Activated B cell treated with CpG ODN at 0.5 μM for 24 hours (primary cell): ENCODE measurements around the gene S1PR5. TPM values are rescaled to one million over a fixed set of nuclear protein-coding genes. Genes with fewer than 3 reads are reported as not detected.

ENCODE experiments used
- ATAC-seq: fragments of 200-7000 bp; cut with Tn5 transposase; one replicate; pipeline ENCODE4 v1.10.0; 2021; ENCODE audit warnings: low read depth, mild to moderate bottlenecking, moderate library complexity
- CTCF ChIA-PET: fragments of 350-600 bp; sonication (Branson Sonifier 250); formaldehyde crosslinking; loops from one replicate; lab custom pipeline; 2021; ENCODE audit warnings: antibody characterized with exemption; lab: Charles Lee
- POLR2A ChIA-PET: fragments of 350-600 bp; sonication (Branson Sonifier 250); formaldehyde crosslinking; loops from one replicate; lab custom pipeline; 2021; ENCODE audit warnings: antibody characterized with exemption; lab: Charles Lee
- DNase-seq: peaks from one replicate; pipeline ENCODE4 v3.0.0; 2022
- H3K27ac Mint-ChIP-seq: one replicate; pipeline ENCODE4 v1.8.0; 2020; ENCODE audit warnings: mixed read lengths
- H3K27me3 Mint-ChIP-seq: one replicate; pipeline ENCODE4 v1.8.0; 2021; ENCODE audit warnings: mixed read lengths
- H3K36me3 Mint-ChIP-seq: one replicate; pipeline ENCODE4 v1.8.0; 2021; ENCODE audit warnings: low read depth, mixed read lengths
- H3K4me1 Mint-ChIP-seq: one replicate; pipeline ENCODE4 v1.8.0; 2021; ENCODE audit warnings: mixed read lengths
- H3K4me3 Mint-ChIP-seq: one replicate; pipeline ENCODE4 v1.8.0; 2020; ENCODE audit warnings: mild to moderate bottlenecking, mixed read lengths
- H3K9me3 Mint-ChIP-seq: one replicate; pipeline ENCODE4 v1.8.0; 2020; ENCODE audit warnings: mixed read lengths
- intact Hi-C: fragments of 100-400 bp; cut with micrococcal nuclease; formaldehyde crosslinking; loops from one replicate; pipeline ENCODE4 v1.15.1; 2024
- total RNA-seq: library from RNA; stranded (reverse); gene quantifications from 2 replicates; pipeline ENCODE4 v1.2.3, GENCODE V29; 2022
- TF ChIP-seq, protein P1 (sequence below): fragments of 200-600 bp; IDR thresholded peaks from one replicate; pipeline ENCODE4 v1.8.0; 2022; ENCODE audit warnings: antibody characterized with exemption, mild to moderate bottlenecking

Gene S1PR5
- total RNA-seq, 1 donor from 2014 or later, result not detected

DNA sequence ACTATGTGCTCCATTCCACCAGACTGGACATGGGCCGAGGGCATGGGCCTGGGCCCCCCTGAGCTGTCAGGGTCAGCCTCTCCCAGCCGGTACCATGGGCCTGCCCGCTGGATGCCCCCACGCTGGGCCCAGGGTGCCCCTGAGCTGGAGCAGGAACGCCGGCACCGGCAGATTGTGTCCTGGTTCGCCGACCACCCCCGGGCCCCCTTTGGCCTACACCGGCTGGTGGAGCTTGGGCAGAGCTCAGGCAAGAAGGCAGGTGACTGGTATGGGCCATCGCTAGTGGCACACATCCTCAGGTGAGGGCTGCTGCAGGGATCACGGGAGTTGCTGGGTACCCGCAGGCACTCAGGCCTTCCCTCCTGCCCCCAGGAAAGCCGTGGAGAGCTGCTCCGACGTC, 29.6 kb upstream of the S1PR5 start:
- no peak for ATAC-seq
- H3K4me1 Mint-ChIP-seq, result peaks cover 15% of the 10 kb centered on the region
- H3K27ac Mint-ChIP-seq, result no peak overlapping the region
- H3K9me3 Mint-ChIP-seq, result no peaks in the 10 kb centered on the region
- TF ChIP-seq, protein P1, sequence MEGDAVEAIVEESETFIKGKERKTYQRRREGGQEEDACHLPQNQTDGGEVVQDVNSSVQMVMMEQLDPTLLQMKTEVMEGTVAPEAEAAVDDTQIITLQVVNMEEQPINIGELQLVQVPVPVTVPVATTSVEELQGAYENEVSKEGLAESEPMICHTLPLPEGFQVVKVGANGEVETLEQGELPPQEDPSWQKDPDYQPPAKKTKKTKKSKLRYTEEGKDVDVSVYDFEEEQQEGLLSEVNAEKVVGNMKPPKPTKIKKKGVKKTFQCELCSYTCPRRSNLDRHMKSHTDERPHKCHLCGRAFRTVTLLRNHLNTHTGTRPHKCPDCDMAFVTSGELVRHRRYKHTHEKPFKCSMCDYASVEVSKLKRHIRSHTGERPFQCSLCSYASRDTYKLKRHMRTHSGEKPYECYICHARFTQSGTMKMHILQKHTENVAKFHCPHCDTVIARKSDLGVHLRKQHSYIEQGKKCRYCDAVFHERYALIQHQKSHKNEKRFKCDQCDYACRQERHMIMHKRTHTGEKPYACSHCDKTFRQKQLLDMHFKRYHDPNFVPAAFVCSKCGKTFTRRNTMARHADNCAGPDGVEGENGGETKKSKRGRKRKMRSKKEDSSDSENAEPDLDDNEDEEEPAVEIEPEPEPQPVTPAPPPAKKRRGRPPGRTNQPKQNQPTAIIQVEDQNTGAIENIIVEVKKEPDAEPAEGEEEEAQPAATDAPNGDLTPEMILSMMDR, result no peak
- POLR2A ChIA-PET, result interaction anchor here (0.7 kb wide), 1 partner anchor 57 kb away, joined by 7 read pairs; no protein-coding TSS in a partner anchor
- no peaks in the 10 kb centered on the region for H3K27me3 Mint-ChIP-seq
- DNase-seq, result no peak
- H3K36me3 Mint-ChIP-seq, result peaks cover 38% of the 10 kb centered on the region
- CTCF ChIA-PET, result interaction anchor here (0.8 kb wide), 1 partner anchor 15 kb away, joined by 3 read pairs; no protein-coding TSS in a partner anchor
- no peak overlapping the region for H3K4me3 Mint-ChIP-seq
- intact Hi-C loops, result no loop called here

DNA sequence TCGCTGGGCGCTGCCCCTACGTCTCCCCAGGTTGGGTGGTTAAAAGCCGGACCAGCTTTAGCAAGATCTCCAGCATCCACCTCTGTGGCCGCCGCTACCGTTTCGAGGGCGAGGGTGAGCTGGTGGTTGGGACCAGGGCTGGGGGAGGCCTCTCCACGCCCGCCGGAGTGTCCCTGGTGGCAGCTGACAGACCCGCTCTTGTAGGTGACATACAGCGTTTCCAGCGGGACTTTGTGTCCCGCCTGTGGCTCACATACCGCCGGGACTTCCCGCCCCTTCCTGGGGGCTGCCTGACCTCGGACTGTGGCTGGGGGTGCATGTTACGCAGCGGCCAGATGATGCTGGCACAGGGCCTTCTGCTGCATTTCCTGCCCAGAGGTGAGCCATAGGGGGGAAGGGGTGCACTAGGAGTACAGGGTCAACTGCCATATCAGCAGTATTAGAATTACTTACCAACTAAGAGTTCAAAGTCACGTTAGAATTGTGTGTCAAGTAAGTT, 27.6 kb upstream of the S1PR5 start:
- Mint-ChIP-seq H3K27ac (peak overlapping the region; percentile 72), H3K36me3 (peaks cover 22% of the 10 kb centered on the region), H3K27me3 (peaks cover 3% of the 10 kb centered on the region), H3K9me3 (no peaks in the 10 kb centered on the region), H3K4me3 (peak overlapping the region; percentile 86), H3K4me1 (peaks cover 15% of the 10 kb centered on the region)
- TF ChIP-seq, protein P1, result no peak
- DNase-seq, result no peak
- ChIA-PET CTCF (no interaction called here), POLR2A (interaction anchor here (3.0 kb wide), 1 partner anchor 9 kb away, joined by 16 read pairs; no protein-coding TSS in a partner anchor)
- intact Hi-C loops, result no loop called here
- no peak for ATAC-seq

DNA sequence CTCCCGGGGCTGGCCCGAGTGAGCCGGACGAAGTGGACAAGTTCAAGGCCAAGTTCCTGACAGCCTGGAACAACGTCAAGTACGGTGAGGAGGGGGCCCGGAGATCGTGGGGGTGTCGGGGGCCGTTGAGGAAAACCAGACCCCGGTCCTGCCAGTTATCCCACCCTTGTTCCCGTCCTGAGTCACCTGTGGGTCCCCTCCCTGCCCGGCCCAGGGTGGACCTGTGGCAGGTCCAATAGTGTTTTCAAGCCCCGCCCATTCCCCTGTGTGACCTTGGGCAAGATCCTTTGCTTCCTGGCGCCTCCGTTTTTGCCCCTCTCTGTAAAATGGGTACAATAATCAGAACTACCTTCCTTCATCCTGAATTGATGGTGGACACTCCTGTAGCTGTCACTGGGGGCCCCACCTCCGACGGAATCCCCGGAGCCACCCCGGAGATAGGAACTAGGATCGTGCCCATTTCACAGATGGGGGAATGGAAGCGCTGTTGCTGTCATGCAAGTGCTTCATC, 27.1 kb upstream of the S1PR5 start:
- no peaks in the 10 kb centered on the region for H3K9me3 Mint-ChIP-seq
- H3K27me3 Mint-ChIP-seq, result peaks cover 3% of the 10 kb centered on the region
- H3K27ac Mint-ChIP-seq, result peak overlapping the region; percentile 72
- peak; percentile 3 for ATAC-seq
- ChIA-PET POLR2A (interaction anchor here (3.0 kb wide), 1 partner anchor 9 kb away, joined by 16 read pairs; no protein-coding TSS in a partner anchor), CTCF (no interaction called here)
- peak; percentile 29 for DNase-seq
- peaks cover 19% of the 10 kb centered on the region for H3K36me3 Mint-ChIP-seq
- intact Hi-C loops, result no loop called here
- peaks cover 15% of the 10 kb centered on the region for H3K4me1 Mint-ChIP-seq
- peak overlapping the region; percentile 86 for H3K4me3 Mint-ChIP-seq
- TF ChIP-seq, protein P1, result no peak

DNA sequence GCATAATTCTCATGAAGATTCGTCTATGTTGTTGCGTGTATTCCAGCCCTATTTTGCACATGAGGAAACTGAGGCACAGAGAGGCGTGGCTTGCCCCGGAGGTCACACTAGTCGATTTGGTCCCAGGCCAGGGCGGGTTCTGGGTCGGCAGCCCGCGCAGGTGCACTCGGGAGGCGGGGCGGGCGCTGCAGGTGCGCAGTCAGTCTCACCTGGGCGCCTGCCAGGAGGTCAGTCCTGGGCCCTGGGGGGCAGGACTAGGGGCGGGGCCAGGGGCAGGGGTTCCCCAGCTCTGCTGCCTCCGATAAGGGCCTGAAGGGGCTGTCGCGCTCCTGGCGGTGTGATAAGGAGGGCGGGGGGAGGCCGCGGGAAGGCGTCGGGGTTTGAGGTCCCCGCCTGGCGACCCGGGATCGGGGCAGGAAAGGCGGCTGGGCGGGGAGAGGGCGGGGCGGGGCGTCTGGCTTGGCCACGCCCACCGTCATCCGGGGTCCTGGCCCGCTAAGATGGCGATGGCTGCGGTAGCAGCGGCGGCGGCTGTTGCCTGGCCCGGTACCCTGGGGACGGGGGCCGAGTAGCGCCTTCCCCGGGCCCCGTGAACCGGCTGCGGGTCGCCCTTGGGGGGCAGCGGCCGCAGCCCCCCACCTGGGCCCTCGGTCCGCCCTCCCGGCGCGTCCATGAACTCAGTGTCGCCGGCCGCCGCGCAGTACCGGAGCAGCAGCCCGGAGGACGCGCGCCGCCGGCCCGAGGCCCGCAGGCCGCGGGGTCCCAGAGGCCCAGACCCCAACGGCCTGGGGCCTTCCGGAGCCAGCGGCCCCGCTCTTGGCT, 26.4 kb upstream of the S1PR5 start, which contains the start of gene ATG4D:
Gene ATG4D (plus strand): TSS at position 485 of the 822 bp plus-strand sequence. CDS start 187 bp downstream, at position 672.
- H3K9me3 Mint-ChIP-seq, result no peaks in the 10 kb centered on the region
- POLR2A ChIA-PET, result interaction anchor here (0.5 to 3.0 kb wide), 11 partner anchors 10 to 831 kb away, joined by 3 to 16 read pairs (median 5); partner anchors contain the start of genes CDKN2D and QTRT1
- peaks cover 12% of the 10 kb centered on the region for H3K36me3 Mint-ChIP-seq
- peak; percentile 88 for ATAC-seq
- H3K27ac Mint-ChIP-seq, result peak within 1 kb of the TSS; percentile 72
- intact Hi-C loops, result loop anchor here (1.0 kb wide), 2 partner anchors 23 to 41 kb away; partner anchors contain the start of gene KRI1
- peaks cover 9% of the 10 kb centered on the region for H3K27me3 Mint-ChIP-seq
- DNase-seq, result peak; percentile 79
- H3K4me3 Mint-ChIP-seq, result peak within 1 kb of the TSS; percentile 86
- H3K4me1 Mint-ChIP-seq, result peaks cover 18% of the 10 kb centered on the region
- TF ChIP-seq, protein P1, result no peak
- CTCF ChIA-PET, result interaction anchor here (2.5 to 2.9 kb wide), 2 partner anchors 24 to 29 kb away, joined by 16 to 23 read pairs; partner anchors contain the start of genes CDKN2D and KRI1
